Middle frontal gyrus (tissue), 1 donor: ENCODE measurements around the gene CELSR1.
"Not testable (repeated sequence)": the region's sequence is repeated elsewhere in the genome, so short reads cannot be mapped to it uniquely, and the experiment has no call there.

Experiments
- DNase-seq: peaks from one replicate; pipeline ENCODE4 v3.0.0-alpha.2; 2015; ENCODE audit warnings: low spot score; ENCODE audit errors: extremely low spot score

The CELSR1 gene

GRCh38 chr22:46331496-46331895, 205.9 kb downstream of the CELSR1 start:
- no peak for DNase-seq

GRCh38 chr22:46330426-46330825, 207.0 kb downstream of the CELSR1 start:
- no peak for DNase-seq

- no peak for DNase-seq
Measured at GRCh38 chr22:46329616-46330015, 207.8 kb downstream of the CELSR1 start.

DNA sequence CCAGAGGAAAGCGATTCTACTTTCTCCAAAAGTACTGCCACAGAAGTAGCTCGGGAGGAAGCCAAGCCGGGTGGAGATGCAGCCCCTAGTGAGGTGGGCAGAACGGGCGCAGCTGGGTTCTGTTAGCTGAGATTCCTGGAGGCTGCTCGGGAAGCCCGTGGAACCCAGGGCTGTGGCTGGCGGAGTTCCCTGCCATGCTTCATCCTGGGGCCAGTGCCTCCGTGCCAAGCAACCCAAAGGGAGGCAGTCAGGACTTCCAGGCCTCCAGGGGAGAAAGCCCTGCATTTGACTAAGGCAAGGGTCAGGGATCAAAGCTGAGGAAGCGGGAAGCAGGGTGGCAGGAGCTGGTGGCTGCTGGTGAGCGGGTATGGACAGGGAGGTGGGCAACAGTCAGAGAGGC, 208.6 kb downstream of the CELSR1 start:
- DNase-seq: no peak

DNA sequence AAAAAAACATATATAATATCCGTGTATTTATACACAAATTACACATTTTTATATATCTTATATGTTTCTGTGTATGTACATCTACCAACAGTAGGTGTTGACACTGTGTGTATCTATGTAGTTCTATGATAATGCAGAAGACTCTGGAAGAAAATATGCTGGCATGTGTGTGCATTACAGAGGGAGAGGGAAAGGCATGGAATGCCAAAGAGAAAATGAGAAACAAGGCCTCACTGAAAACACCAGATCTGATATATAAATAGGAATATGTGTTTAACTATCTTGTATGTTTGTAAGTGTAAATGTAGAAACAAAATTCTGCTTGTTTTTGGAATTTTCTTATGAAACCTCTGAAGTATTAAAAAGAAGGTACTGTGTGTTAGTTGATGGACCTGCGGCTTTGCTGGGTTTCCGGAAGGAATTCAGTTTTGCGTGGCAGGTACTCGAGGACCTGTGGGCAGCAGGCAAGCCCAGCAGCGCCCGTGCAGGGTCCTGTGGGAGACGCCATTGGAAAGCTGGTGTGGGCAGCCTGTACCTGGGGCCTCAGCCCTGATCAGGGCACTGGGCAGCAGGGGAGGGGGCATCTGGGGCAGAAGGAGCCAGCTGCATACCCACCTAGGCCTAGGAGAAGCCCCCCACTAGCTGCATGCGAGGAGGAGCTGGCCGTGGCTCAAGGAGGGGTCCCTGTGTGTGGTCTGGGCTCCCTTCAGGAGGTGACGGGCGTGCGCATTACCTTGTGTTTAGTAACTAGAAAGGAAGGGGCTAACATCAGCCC, 209.5 kb downstream of the CELSR1 start:
- DNase-seq: no peak

DNA sequence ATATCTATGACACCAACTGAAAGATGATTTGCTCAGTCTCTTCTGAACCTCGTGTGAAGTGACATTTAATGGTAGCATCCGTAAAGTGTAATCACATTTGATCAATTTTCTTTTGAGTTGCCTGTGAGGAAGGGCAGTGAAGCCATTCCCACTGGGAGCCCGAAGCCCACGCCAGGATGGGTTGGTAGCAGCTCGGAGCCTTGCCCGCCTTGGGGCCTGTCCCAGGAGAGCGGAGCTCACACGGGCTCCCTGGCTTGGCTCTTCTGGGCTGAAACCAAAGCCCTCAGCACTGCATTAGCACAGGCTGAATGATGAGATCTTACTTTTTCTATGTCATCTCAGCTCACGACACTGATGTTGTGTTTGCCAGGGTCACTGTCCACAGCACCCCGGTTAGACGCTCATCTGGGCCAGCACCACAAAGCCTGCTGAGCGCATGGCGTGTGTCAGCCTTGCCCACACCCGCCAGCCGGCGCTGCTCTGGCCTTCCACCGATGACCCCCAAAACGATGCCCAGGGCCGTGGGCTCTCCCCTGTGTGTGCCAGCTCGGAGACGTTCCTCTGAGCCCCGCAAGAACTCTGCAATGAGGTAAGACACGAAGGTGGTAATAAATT, 211.2 kb downstream of the CELSR1 start:
- no peak for DNase-seq

DNA sequence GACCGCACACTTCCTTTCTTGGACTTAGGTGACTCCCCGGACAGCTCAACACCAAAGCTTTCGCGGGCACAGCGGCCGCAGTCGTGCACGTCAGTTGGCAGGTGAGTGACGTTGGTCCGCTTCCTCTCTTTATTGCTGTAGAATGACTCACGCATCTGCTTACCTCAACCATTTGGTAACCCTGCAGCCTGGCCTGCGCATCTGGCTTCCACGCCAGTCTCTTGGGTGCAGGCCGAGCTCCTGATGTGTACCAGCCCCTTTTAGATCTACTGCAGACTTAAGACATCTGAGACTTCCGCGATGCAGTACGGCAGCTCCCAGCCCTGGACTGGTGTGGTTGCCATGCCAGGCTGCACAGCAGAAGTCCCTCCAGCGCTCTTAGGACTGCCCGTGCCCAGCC, 214.3 kb downstream of the CELSR1 start:
- DNase-seq: no peak

DNA sequence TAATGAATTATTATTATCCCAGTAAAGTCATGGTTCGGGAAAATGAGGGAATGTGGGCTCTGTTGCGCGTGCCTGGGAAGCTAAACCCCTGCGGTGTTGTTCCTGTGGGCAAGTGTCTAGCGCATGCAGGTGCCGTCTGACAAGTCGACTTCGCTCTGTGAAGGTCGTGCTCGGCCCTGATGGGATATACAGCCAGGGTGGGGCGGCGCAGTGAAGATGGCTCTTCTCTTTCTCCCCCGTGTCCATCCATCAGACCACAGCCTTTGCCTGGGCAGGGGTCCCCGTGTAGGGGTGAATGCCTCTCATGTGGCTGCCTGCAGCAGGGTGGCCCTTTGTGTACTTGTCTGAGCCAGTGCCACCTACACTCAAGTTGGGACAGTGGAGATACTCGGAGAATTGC, 214.7 kb downstream of the CELSR1 start:
- no peak for DNase-seq

- DNase-seq: no peak
Measured at GRCh38 chr22:46320716-46321386, 216.6 kb downstream of the CELSR1 start.

DNA sequence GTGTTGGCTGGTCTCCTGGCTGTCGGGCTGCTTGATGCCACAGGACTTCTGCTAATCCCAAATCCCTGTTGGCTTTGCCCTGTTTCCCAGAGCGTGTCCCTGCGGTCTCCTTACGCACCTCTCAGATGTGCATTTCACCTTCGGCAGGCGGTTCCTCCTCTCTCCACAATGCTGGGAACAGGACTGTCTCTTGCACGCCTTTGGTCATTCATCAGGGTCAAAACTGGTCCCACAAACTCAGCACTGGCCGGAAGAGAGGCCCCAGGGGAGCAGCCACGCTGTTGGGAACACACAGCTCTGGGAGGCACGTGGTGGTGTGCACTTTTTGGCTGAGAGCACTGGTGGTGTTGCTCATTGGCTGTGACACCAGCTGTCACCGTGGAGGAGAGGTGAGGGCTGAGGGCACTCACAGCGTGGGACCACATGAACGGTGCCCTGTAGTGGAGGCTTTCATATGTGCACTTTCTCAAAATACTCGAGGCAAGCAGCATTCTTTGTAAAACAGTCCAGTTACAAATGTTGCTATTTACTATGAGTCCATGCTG, 217.2 kb downstream of the CELSR1 start:
- no peak for DNase-seq

DNA sequence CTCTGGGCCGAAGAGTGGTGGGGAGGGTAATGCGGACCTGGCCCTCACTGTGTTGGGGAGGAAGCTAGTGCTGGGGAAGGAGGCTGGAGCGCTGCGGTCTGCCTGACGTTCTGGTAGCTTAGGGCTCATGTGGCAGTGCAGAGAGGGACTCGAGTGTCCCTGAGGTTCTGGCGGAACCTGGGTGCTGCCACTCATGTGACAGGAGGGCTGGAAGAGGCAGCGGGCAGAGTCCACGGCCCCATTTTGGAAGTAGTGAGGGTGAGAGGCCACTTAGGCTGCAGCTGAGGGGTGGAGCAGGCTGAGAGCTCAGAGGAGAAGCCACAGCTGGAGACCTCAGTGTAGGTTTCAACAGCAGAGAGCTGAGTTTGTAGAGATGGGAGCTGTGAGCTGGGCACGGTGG, 218.1 kb downstream of the CELSR1 start:
- no peak for DNase-seq

- no peak for DNase-seq
Measured at GRCh38 chr22:46318576-46318975, 218.8 kb downstream of the CELSR1 start.

DNA sequence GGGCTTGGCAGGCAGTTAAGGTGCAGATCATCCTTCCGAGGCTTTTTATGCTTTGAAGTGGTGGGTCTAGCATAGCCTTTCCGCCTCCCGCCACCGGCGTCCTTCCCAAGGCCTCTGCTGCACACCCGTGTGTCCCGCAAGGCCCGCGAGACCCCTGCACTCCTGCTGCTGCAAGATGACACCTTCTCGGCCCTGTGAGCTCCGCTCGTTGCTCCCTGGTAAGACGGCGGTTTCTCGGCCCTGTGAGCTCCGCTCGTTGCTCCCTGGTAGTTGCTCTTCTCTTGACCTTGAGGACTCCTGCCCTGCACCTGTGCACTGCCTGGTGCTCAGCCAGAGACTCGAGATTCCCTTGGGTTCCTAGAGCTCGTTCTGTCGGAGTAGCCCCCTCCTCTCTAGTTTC, 219.8 kb downstream of the CELSR1 start:
- DNase-seq: no peak

DNA sequence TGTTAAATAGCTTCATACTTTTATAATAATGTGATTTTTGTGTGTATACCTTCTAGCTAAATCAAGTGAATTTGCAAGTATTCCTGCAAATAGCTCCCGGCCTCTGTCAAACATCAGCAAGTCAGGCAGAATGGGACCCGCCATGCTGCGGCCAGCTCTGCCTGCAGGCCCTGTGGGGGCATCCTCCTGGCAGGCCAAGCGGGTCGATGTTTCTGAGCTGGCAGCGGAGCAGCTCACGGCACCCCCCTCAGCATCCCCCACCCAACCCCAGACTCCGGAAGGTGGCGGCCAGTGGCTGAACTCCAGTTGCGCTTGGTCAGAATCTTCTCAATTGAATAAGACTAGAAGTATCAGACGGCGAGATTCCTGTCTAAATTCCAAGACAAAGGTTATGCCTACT, 221.4 kb downstream of the CELSR1 start:
- DNase-seq: no peak

DNA sequence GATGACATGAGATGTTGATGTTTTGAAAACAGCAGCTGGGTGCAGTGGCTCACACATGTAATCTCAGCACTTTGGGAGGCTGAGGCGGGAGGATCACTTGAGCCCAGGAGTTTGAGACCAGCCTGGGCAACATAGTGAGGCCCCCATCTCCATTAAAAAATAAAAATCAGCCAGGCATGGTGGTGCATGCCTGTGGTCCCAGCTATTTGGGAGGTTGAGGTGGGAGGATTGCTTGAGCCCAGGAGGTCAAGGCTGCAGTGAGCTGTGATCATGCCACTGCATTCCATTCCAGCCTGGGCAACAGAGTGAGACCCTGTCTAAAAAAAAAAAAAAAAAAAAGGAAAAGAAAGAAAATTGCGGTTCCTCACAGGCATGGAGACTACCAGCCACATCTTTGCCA, 224.6 kb downstream of the CELSR1 start:
- not testable (repeated sequence) for DNase-seq

GRCh38 chr22:46312056-46312455, 225.4 kb downstream of the CELSR1 start:
- DNase-seq: no peak
